ENCODE results near the gene PAQR5.
"Not testable (repeated sequence)": the region's sequence is repeated elsewhere in the genome, so short reads cannot be mapped to it uniquely, and the experiment has no call there.

The PAQR5 gene

DNA sequence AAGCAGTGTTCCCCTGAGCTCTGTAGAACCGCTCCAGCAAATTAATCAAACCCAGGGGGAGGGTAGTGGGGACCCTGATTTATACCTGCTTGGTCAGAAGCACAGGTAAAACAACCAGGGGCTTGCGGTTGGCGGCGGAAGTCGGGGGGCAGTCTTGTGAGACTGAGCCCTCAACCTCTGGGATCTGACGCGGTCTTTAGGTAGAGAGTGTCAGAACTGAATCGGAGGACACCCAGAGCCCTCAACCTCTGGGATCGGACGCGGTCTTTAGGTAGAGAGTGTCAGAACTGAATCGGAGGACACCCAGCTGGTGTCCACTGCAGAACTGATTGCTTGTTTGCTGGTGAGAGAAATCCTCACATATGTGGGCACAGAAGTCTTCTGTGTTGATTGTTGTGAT is 12.9 kb upstream of the PAQR5 start:
- DNase-seq (ENCODE audit: low spot score): no peak
- in situ Hi-C loops (cut with MboI; ENCODE audit: low pct_unique_long_range_greater_than_20kb, low sequenced_read_pairs, unreplicated experiment): no loop called here
- TF ChIP-seq, protein P1, sequence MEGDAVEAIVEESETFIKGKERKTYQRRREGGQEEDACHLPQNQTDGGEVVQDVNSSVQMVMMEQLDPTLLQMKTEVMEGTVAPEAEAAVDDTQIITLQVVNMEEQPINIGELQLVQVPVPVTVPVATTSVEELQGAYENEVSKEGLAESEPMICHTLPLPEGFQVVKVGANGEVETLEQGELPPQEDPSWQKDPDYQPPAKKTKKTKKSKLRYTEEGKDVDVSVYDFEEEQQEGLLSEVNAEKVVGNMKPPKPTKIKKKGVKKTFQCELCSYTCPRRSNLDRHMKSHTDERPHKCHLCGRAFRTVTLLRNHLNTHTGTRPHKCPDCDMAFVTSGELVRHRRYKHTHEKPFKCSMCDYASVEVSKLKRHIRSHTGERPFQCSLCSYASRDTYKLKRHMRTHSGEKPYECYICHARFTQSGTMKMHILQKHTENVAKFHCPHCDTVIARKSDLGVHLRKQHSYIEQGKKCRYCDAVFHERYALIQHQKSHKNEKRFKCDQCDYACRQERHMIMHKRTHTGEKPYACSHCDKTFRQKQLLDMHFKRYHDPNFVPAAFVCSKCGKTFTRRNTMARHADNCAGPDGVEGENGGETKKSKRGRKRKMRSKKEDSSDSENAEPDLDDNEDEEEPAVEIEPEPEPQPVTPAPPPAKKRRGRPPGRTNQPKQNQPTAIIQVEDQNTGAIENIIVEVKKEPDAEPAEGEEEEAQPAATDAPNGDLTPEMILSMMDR (IDR thresholded peaks at IDR 0.05; ENCODE audit: extremely low read depth, insufficient read depth, missing control alignments): no peak

DNA sequence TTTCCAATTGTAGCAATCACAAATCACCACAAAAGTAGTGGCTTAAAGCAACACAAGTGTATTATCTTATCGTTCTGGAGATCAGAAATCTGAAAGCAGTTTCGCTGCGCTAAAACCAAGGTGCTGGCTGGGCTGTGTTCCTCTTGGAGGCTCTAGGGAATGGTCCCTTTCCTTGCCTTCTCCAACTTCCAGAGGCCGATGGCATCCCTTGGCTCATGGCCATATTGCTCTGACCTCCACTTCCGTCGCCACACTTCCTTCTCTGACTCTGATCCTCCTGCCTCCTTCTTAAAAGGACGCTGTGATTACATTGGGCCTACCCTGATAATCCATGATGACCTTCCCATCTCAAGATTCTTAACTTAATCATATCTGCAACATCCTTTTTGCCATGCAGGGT is 10.7 kb upstream of the PAQR5 start:
- in situ Hi-C loops (cut with MboI; ENCODE audit: low pct_unique_long_range_greater_than_20kb, low sequenced_read_pairs, unreplicated experiment): no loop called here

DNA sequence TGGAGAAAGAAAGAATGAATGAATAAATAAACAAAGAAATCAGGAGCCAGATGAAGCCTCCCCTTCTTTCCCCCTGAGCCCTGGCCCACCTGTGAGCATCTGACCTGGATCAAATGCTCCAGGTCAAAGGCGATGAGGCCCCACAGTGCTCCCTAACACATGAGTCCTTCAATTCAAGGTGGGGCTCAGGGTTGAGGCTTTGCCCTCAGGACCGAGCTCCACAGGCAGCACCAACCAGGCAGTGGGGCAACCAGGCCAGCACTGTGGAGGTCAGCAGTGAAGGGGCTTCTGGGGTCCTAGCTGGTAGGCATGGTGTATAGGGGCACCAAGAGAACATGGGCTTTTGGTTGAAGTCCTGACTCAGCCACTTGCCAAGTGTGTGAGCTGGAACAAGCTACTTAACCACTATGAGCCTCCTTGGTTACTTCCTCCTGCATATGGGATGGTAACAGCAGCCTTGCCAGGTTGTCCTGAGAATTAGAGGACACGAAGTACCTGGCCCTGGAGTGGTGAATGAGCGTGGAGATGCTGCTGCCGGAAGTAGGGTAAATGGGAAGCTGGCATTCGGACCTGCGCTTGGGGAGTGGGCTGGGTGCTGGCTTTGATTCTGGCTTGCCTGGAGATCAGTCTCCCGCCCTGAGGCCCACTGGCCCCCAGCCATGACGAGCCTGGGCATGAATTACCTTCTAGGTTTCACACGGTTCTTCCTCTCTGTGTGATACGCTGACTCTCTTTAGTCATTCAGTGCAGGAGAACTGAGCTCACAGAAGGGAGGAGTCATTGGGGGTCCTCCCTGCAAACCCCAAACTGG is 10.0 kb upstream of the PAQR5 start:
- in situ Hi-C loops (cut with MboI; ENCODE audit: low pct_unique_long_range_greater_than_20kb, low sequenced_read_pairs, unreplicated experiment): no loop called here
- DNase-seq (ENCODE audit: low spot score): no peak
- TF ChIP-seq, protein P1 (IDR thresholded peaks at IDR 0.05; ENCODE audit: extremely low read depth, insufficient read depth, missing control alignments): no peak

More for the DNA sequence above, 10.7 kb upstream of the PAQR5 start:
- DNase-seq (ENCODE audit: low spot score): no peak
- TF ChIP-seq, protein P1 (IDR thresholded peaks at IDR 0.05; ENCODE audit: extremely low read depth, insufficient read depth, missing control alignments): no peak

DNA sequence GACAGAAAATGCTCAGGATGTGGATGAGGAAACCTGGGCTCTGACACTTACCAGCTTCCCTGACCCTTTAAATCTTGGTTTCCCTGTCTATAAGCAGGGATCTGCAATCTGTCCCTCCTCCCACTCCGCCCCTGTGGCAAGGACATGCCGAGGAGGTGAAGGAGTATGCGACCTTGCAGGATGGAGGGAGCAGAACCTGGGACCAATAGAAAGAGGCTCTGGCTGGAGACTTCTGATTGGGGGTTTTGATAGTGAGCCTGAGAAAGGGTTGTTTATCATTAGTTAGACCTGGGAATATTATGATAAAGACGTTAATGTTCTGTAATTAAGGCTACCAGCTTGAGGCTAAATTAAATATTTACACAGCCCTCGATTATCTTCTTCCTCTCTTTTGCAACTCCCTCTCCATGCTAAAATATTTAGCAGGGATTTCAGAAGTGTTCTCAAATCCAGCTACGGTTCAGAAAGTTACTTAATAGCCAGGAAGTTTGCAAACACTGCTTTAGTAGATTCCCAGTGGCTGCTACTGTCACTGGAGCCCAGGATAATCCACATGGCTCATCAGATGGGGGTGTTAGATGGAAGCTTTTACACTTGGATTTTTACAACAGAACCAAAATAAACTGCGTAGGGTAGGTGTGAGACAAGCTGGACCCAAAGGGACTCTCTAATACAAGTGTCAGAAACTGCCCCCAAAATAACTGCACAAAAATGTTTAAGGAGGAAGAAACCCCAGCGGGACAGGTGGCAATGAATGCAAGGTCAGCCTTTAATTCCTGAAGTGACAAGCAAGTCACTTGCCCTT is 9.2 kb upstream of the PAQR5 start:
- no peak for DNase-seq (ENCODE audit: low spot score)
- TF ChIP-seq, protein P1 (IDR thresholded peaks at IDR 0.05; ENCODE audit: extremely low read depth, insufficient read depth, missing control alignments): no peak
- in situ Hi-C loops (cut with MboI; ENCODE audit: low pct_unique_long_range_greater_than_20kb, low sequenced_read_pairs, unreplicated experiment): no loop called here

DNA sequence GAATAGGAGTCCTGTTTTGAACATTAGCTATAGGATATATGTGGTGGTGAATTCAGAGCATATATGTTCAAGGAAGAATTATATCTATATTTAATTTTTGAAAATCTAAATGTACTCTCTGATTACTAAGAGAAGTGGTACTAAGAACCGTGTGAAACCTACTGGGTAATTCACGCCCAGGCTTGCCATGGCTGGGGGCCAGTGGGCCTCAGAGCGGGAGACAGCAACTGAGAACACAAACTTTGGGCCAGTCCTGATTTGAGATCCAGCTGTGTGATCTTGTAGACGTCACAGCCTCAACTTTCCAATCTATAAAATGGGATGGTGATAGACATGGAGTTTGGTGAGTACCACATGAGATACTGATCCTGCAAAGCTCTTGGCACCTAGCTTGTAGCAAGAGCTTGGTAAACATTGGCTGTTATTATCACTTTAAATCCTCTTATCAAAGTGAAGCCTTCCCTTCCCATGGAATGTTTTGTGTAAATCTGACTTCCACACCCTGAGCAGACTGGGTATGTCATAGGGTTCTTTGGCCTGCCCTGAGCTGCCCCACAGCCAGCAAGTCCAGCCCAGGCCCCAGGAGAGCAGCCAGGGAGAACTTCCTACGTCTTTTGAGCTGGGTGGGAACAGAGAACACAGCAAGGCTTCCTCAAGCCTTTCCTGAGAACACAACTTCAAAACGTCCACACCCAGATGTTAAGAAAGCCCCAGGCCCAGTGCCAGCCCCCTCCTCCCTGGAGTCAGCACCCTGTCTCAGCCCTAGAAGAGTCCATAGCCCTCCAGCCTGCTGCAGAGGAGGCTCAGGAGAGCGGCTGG is 8.2 kb upstream of the PAQR5 start:
- in situ Hi-C loops (cut with MboI; ENCODE audit: low pct_unique_long_range_greater_than_20kb, low sequenced_read_pairs, unreplicated experiment): no loop called here
- DNase-seq (ENCODE audit: low spot score): no peak
- TF ChIP-seq, protein P1 (IDR thresholded peaks at IDR 0.05; ENCODE audit: extremely low read depth, insufficient read depth, missing control alignments): no peak

DNA sequence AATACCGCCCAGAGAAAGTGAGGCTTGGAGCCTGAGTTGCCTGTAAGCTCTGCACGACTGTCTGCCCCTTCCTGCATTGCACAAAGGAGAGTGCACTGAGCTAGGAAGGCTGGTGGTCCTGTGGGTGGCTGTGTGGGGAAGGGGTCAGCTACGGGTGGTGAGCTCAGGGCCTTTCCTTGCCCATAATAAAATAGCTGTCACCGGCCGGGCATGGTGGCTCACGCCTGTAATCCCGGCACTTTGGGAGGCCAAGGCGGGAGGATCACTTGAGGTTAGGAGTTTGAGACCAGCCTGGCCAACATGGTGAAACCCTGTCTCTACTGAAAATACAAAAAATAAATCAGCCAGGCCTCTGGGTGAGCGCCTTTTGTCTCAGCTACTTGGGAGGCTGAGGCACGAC is 7.1 kb upstream of the PAQR5 start:
- DNase-seq (ENCODE audit: low spot score); in situ Hi-C loops (cut with MboI; ENCODE audit: low pct_unique_long_range_greater_than_20kb, low sequenced_read_pairs, unreplicated experiment): not testable (repeated sequence)
